Globus pallidus (tissue), 1 donor: Measurements from ENCODE around the gene CST3.
"Not testable (repeated sequence)": the region's sequence is repeated elsewhere in the genome, so short reads cannot be mapped to it uniquely, and the experiment has no call there.

ENCODE experiments used
- DNase-seq: peaks from one replicate; pipeline ENCODE4 v3.0.0-alpha.2; 2015; ENCODE audit warnings: low spot score

CST3 gene

DNA sequence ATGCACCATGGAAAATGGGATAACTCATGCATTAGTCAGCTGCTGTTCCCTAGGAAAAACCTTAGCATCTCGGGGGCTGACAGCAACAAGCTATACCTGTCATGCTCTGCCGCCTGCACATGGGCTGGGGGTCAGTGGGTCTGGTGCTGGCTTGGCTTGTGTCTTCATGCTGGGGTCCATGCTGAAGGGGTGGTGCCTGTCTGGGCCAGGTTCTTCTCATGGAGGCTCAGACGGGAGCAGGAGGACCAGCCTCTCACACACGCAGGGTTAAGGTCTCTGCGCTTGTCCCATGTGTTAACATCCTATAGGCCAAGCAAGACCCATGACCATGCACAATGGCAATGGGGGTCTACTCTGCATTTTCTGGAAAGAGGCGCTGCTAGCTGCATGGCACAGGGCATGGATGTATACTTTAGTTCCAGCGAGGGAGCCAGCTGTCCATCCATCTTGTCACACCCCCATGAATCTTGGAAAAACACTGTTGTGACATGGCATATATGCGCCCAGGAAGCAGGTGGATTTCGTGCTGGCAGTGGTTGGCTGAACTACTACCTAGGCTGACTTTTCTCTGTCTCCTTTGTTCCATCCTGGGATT lies 24.6 kb upstream of the CST3 start:
- no peak for DNase-seq

DNA sequence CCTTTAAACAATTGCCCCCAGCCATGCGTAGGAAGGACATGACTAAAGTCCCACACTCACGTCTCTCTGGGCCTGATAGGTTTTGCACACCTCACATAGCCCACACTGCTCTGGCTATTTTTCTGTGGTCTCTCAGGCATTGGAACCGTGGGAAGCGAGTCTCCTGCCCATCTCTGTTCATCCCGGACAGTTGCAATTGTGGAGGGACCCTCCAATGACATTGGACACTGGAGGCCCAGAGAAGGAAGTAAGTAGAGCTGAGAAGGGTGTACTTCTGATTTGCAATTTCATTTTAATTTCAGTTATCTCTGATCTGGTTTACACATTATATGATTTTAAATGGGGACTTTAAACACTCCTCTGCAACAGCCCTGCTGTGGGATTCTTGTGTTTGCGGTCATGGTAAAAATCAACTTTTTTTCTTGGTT lies 23.3 kb upstream of the CST3 start:
- DNase-seq = no peak

DNA sequence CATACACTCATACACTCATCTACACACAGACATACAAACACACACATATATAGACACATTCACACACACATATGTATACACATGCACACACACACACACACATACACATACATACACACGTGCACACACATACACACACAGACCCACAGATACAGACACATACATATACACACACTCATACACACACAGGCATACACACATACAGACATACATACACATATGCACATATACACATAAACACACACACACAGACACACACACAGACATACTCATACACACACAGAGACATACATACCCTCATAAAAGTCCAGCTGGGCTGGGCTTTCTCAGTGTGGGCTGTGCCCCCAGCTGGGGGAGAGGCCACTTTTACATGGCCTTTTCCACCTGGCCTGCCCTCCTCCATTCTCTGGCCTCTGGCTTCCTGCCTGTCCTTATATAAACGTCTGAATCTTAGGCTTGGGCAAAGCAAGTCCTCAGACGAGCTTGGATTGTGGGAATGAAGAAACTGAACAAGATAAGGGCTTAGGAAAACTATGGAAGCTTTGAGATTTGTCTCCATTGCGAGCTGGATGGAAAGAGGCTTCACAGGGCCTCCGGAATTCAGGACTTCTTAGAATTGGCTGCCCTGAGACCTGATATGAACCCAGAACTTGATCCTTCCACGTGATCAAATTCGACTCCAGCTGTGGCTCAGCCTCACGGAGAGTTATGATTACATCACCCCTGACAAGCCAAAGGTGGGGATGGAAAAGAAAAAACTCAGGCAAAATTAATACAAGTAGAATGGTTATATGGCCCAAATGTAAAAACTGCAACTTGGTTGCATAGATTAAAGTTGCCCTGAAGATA lies 22.5 kb upstream of the CST3 start:
- DNase-seq = no peak

DNA sequence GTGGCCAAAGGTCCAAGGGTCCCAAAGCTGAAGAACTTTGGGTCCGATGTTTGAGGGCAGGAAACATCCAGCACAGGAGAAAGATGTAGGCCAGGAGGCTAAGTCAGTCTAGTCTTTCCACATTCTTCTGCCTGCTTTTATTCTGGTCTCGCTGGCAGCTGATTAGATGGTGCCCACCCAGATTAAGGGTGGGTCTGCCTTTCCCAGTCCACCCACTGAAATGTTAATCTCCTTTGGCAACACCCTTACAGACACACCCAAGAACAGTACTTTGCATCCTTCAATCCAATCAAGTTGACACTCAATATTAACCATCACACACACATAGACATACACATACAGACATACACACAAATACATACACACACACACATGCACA lies 21.8 kb upstream of the CST3 start:
- DNase-seq = not testable (repeated sequence)

DNA sequence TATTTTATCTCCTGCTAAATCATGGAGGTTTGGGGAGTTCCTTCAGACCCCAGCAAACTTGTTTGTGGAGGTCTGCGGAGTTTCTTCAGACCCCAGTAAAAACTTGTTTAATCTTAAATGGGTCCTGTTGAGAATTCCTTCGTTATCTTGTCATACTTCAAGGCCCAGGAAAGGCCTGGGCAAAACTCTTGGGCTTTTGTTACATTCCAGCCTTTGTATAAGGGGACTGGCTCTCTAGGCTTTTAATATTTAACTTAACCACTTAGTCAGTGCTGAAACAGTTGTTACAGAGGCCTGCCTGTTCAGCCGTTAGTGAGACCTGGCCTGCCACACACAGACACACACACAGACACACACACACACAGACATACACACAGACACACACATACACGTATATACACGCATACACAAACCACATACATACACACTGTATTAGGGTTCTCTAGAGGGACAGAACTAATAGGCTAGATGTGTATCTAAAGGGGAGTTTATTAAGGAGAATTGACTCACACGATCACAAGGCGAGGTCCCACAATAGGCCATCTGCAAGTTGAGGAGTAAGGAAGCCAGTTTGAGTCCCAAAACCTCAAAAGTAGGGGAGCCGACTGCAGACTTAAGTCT lies 21.3 kb upstream of the CST3 start:
- DNase-seq = no peak

DNA sequence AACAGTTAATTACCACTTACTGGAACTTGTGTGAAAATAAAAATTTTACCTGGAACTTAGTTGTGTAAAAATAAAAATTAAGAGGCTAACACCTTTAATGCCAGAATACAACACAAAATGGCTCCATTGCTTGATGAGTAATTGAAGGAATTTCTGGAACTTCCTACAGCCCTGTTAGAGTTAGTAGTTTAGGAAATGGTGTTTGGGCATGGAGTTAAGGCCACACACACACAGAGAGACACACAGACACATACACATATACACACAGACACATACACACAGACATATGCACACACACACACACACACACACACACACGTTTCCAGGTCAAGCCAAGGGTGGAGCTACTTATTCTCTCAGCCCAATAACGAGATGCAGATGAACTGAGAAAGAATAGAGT lies 20.6 kb upstream of the CST3 start:
- no peak for DNase-seq

DNA sequence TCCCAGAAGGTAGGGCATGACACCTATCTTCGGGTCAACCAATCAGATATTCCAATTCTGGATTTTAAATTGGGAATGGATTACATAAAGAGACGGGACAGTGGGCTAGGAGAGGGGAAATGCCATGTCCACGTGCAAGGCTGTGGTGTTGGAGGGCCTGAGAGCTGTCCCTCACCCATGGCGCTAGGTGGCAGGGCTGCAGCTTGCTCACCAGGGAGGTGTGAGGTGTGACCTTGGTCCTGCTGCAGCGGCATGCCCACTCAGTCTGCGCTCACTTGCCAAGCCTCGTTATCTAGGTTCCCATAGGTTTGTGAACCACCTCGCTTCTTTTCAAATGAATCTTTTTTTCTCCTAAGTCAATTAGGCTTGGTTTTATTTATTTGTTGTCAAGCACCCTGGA lies 19.4 kb upstream of the CST3 start:
- DNase-seq = no peak

DNA sequence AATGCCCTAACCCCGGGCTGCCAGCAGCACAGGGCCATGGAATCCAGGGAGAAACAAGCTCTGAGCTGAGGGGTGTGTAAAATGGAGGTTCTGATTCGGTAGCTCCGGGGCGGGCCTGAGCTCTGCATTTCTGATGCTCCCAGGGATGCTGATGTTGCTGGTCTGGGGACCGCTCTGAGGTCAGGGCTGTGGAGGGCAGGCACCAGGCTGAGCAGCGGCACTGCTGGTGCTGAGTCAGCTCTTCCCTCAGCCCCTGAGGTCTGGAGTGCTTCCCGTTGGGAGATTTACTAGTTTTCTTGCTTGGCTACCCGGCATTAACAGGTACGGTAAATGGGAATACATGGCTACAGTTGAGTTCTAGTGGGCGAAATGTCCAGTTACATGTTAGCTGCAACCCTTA lies 18.6 kb upstream of the CST3 start:
- no peak for DNase-seq

DNA sequence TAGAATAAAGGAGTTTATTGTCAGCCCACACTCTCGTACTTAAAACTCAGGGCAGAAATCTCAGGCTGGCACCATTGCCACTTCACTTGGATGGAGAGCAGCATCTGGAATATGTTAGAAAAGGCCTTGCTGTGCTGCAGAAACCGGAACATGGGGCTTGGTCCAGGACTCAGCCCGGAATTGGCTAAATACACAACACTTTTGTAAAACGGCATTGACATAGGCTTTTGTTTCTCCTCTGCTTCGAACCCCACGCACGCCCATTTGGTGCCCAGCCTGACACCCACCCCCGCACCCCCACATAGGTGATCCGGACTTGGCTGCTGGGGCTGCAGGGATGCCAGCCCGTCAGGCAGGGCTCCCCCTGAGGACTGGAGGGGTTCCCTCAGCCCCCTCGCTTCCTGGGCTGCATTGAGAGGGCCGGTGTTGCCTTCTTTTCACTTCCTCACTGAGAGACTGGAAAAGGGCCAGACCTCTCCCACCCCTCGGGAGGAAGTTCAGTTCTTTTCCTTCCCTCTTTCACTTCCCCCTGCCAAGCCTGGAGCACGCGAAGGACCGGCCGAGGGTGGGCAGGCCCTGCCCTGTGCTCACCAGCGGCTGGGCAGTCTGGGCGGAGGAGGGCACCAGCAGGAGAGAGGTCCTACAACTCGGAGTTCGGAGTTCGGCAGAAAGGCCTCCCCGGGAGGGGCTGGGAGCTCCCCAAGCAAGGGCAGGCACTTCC lies 17.9 kb upstream of the CST3 start:
- peak; percentile 84 for DNase-seq

DNA sequence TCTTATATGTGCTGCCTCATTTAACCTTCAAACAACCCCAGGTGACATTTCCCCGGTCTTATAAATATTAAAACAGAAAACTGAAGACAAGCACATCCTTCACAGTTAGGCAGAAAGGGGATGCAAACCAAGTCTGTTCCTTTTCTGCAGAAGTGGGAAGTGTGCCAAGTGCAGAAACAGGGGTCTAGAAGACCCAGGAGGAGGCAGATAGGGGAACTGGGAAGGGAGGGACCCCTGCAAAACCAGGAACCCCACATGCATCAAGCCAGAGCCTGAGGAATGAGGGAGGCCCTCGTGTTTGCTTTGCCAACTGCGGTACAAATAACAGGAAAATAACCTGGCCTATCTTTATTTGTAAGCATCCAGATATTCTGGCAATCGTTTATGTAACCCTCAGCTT lies 17.0 kb upstream of the CST3 start:
- no peak for DNase-seq

DNA sequence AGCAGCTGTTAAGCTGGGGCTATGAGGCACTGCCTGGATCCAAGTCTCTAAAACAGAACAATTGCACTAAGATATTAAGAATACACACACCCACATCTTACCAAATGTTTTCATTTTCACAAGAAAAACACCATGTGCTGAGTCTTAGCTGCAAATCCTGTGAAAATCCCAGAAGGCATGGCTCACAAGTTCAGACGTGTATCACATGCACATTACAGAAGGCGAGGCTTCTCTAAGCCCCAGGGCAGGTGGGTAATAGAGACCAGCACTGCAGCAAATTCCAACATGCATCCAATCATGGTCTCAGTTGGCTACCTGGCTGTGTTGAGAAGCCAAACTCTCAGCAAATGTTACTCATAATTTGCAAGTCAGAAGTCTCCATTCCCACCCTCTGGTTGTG lies 16.2 kb upstream of the CST3 start:
- no peak for DNase-seq

DNA sequence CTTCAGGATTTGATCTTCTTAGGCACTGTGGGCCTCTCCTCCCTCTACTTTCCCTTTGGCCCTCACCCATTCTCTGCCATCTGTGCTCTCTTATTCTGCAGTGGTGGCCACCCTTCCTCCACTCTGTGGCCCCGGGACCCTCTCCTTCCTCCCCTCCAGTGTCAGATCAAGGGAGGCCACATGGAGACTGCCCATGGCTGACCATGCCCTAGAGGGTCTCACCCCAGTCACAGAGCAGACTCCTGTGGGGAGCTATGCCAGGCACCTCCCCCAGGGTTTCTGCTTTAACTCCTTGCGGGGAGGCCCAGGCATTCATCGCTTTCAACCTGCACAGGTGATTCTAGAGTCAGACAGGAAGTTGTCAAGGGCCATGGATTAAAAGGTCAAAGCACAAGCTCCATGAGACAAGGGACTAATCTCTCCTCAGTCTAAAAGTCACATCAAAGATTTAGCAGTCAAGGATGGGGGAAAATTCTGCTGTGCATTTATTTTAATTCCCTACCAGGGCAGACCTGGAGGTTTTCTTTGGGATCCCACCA lies 15.7 kb upstream of the CST3 start:
- DNase-seq = no peak

DNA sequence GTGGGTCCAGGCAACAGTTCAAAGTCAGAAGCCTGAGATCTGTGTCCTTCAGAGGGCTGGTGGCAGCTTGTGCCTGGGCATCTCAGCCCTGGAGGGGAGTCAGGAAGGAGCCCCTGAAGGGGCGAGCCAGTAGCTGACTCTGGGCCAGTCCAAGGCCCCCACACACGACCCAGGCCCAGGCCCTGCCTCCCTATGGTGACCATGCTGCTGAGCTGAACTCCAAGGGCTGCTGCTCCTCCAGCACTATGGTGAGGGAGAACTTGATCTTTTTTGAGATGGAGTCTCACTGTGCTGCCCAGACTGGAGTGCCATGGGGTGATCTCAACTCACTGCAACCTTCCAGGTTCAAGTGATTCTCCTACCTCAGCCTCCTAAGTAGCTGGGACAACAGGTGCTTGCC lies 15.2 kb upstream of the CST3 start:
- DNase-seq = no peak

DNA sequence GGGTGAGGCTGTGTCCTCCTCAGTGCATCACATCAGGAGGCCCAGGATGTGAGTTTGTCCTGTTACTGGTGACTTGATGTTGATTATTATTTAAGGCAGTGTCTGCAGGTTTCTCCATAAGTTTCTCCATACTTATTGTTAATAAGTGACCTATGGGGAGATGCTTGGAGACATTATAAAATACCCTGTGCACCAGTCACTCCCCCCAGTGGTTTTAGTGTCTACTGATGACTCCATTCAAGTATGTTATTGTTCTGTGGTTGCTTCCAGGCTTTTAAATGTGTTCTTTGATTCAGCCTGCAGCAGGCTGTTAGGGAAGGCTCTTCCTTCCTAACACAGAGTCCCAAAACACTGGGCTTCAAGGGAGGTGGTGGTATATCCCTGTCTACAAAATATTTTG lies 14.6 kb upstream of the CST3 start:
- no peak for DNase-seq

DNA sequence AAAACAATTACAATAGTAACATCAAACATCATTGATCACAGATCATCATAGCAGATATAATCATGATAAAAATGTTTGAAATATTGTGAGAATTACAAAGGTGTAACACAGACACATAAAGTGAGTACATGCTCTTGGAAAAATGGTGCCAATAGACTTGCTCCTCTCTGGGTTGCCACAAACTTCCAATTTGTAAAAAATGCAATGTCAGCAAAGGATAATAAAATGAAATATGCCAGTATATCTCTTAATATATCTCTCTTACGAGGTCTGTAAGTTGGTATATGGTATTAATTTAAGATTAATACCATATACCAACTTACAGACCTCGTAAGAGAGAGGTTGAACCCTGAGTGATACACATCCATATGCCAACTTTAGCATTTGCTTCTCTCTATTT lies 13.4 kb upstream of the CST3 start:
- DNase-seq = no peak

DNA sequence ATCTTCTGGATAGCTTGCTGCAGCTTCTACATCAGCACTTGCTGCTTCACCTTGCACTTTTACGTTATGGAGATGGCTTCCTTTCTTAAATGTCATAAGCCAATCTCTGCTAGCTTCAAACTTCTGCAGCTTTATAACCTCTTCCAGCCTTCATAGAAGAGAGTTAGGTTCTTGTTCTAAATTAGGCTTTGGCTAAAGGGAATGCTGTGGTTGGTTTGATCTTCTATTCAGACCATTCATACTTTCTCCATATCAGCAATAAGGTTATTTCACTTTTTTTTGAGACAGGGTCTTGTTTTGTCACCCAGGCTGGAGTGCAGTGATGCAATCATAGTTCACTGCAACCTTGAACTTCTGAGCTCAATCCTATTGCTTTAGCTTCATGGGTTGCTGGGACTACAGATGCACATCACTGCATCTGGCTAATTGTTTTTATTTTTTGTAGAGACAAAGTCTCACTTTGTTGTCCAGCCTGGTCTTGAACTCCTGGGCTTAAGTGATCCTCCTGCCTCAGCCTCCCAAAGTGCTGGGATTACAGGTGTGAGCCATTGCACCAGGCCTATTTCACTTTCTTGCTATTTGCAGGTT lies 12.2 kb upstream of the CST3 start:
- DNase-seq = no peak

DNA sequence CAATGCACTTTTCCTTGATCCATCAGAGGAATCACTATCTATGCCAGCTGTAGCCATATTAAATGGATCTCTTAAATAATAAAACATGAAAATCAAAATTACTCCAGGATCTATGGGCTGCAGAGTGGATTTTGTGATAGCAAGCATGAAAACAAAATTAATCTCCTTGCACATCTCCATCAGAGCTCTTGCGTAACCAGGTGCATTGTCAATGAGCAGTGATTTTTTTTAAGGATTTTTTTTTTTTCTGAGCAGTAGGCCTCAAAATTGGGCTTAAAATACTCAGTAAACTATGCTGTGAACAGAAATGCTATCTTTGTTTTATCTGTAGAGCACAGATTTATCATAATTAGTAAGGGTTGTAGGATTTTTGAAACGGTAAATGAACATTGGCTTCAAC lies 11.5 kb upstream of the CST3 start:
- no peak for DNase-seq

DNA sequence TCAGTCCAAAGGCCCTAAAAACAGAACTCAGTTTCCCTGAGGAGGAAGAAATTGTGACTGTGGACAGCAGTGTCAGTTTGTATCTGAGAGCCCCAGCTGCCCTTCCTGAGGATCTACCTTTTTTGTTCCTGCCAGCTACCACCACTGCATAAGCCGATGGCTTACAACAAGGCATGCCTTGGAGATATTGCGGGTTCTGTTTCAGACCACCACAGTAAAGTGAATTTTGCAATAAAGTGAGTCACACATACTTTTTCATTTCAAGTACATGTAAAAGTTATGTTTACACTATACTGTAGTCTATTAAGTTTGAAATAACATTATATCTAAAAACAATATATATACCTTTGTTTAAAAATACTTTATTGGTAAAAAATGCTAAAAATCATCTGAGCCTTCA lies 9.6 kb upstream of the CST3 start:
- no peak for DNase-seq

DNA sequence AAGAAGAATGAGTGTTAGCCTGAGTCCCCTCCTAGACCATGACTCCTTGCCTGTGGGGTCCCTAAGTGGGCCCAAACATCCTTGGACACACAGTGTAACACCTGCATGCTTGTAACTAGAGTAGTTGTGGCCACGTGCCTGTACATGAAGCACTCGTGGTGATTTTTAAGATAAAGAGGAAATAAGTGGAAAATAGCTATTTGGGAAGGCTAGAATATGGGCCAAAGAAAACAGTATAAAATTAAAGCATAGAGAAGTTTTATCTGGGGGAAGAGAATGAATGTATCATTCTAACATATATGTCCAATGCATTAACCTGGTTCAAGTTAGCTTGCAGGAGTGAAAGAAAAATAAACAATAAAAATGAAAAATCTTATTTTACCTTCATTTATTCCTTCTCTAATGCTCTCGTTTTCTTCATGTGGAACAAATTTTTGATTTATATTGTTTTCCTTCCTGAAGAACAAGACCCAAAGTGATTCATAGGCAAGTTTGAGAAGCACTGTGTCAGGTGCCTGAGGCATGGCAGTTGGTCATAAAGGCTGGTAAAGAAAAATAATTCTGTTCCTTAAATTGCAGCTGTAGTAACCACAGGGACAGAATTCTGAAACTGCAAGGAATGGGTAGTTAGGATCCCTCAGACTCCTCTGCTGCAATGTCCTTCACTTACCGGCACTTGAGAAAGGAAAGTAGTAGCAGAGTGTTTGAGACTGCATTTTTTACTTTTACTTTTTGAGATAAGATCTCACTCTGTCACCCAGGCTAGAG lies 8.5 kb upstream of the CST3 start:
- DNase-seq = no peak

DNA sequence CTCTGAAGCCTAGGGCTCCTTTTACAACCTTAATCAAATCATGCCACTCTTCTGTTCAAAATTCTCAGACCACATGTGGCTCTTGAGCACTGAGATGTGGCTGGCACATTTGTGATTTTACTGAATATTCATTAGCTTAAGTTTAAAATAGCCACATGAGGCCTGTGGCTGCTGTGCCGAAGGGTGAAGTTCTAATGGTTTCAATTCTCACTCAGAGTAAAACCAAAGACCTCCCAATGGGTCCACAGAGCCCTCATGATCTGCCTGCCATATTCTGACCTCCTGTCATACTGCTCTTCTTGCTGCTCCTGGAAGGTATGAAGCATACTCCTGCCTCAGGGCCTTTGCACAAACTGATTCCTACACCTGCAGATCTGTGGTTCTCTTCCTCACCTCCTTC lies 7.8 kb upstream of the CST3 start:
- no peak for DNase-seq

DNA sequence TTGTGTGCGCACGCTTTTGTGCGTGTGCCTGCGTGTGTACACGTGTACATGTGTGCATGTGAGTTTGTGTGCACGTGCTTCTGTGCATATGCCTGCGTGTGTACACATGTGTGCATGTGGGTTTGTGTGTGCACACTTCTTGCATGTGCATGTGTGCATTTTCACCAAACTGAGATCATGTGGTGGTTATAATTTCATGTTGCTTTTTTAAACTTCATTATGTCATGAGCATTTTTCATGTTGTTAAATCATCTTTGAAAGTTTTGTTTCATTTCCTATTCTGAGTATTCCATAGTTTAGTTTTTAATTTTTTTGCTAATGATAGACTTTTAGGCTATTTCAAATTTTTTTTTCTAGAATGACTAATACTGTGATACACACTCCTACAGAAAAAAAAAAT lies 6.4 kb upstream of the CST3 start:
- no peak for DNase-seq
